Thyroid gland (tissue), 4 donors: ENCODE measurements around the gene FAM200B.

ENCODE experiments used
- POLR2A ChIP-seq, 2 donors: fragments of 450-650 bp; IDR thresholded peaks; one replicate each; pipeline ENCODE4 v1.6.1; 2017; ENCODE audit warnings: antibody characterized with exemption in 2 of 2, mild to moderate bottlenecking in 2 of 2, moderate library complexity in 1 of 2
- TF ChIP-seq, protein P1 (sequence below), 6 experiments: fragments of 200-600 bp in 3 of 6; fragments of 450-650 bp in 3 of 6; sonication (generic) in 3 of 6; IDR thresholded peaks; one replicate each; pipeline ENCODE4 v1.5.1; 2016 to 2019; ENCODE audit warnings: antibody characterized with exemption in 6 of 6, mild to moderate bottlenecking in 2 of 6, inconsistent platforms in 1 of 6, moderate library complexity in 1 of 6

DNA sequence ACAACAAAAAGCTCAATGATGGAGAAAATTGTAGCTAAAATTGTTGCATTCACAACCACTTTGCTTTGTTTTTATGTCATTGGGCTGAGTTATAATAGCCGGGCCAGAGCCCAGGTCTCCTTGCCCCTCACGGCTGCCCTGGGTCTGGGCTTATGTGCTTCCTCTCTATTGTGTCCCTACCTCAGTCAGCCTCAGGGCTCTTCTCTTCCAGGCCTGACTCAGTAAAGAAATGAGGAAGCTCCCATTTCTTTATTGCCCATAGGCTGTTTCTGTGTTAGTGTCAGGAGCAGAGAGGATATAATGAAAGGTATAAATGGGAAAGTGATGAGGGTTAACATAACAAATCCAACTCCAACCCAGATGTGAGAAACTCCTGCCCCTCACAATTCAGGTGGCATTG lies 39.2 kb downstream of the FAM200B start:
- TF ChIP-seq, protein P1, sequence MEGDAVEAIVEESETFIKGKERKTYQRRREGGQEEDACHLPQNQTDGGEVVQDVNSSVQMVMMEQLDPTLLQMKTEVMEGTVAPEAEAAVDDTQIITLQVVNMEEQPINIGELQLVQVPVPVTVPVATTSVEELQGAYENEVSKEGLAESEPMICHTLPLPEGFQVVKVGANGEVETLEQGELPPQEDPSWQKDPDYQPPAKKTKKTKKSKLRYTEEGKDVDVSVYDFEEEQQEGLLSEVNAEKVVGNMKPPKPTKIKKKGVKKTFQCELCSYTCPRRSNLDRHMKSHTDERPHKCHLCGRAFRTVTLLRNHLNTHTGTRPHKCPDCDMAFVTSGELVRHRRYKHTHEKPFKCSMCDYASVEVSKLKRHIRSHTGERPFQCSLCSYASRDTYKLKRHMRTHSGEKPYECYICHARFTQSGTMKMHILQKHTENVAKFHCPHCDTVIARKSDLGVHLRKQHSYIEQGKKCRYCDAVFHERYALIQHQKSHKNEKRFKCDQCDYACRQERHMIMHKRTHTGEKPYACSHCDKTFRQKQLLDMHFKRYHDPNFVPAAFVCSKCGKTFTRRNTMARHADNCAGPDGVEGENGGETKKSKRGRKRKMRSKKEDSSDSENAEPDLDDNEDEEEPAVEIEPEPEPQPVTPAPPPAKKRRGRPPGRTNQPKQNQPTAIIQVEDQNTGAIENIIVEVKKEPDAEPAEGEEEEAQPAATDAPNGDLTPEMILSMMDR (IDR thresholded peaks at IDR 0.05) = no peak
- no peak for TF ChIP-seq POLR2A (IDR thresholded peaks at IDR 0.05)
